Muscle of leg (tissue), 11 donors: ENCODE measurements around the gene PTPRN2. TPM values are rescaled to one million over a fixed set of nuclear protein-coding genes. Genes with fewer than 3 reads are reported as not detected.

Source experiments
- DNase-seq: peaks from one replicate; pipeline ENCODE4 v3.0.0; 2013
- H3K27ac ChIP-seq: one replicate; pipeline ENCODE4 v1.5.1; 2013; ENCODE audit warnings: mild to moderate bottlenecking, low read length, control low read depth
- H3K27me3 ChIP-seq: one replicate; pipeline ENCODE4 v1.6.1; 2013; ENCODE audit warnings: low read length; ENCODE audit not compliant: control insufficient read depth, insufficient read depth
- H3K36me3 ChIP-seq: one replicate; pipeline ENCODE4 v1.6.1; 2013; ENCODE audit warnings: low read length; ENCODE audit not compliant: control insufficient read depth, insufficient read depth
- H3K4me1 ChIP-seq: one replicate; pipeline ENCODE4 v1.6.1; 2013; ENCODE audit warnings: low read length; ENCODE audit not compliant: control insufficient read depth, insufficient read depth
- H3K4me3 ChIP-seq: one replicate; pipeline ENCODE4 v1.5.1; 2013; ENCODE audit warnings: low read length, control low read depth
- H3K9me3 ChIP-seq: replicated peaks from 2 replicates; pipeline ENCODE4 v1.6.1; 2013; ENCODE audit warnings: low read depth, low read length; ENCODE audit not compliant: control insufficient read depth
- WGBS: methylation state at CpG from one replicate; pipeline ENCODE4 v1.1.5; 2013; ENCODE audit warnings: missing lambda C conversion rate; ENCODE audit not compliant: insufficient coverage; 5-methylcytosine and 5-hydroxymethylcytosine counted together
- polyA plus RNA-seq, 8 donors: library from polyadenylated mRNA; unstranded; fragments of 120-200 nt; gene quantifications; one replicate each; pipeline versions ENCODE4 v1.2.1 to v1.2.3, GENCODE V29; 2013; ENCODE audit warnings: inconsistent platforms in 1 of 8, low replicate concordance in 1 of 8; ENCODE audit not compliant: insufficient read length in 8 of 8, insufficient read depth in 1 of 8
- total RNA-seq: library from RNA; stranded (reverse); fragments of 120-200 nt; gene quantifications from one replicate; pipeline ENCODE4 v1.2.4, GENCODE V29; 2013

The PTPRN2 gene
- total and polyA plus RNA-seq, 9 donors, result 1.4 to 2.9 (median 2.3) TPM

- Histone ChIP-seq H3K4me1 (no peaks in the 10 kb centered on the region), H3K36me3 (no peaks in the 10 kb centered on the region), H3K9me3 (peaks cover 11% of the 10 kb centered on the region), H3K27me3 (no peaks in the 10 kb centered on the region), H3K27ac (no peak overlapping the region), H3K4me3 (no peak overlapping the region)
- DNase-seq, result no peak
- WGBS, result 46% methylated on average over 5 of the region's 16 CpGs
Measured at GRCh38 chr7:158328376-158329013, 259.1 kb downstream of the PTPRN2 start.

- no peaks in the 10 kb centered on the region for H3K4me1 ChIP-seq
- DNase-seq, result no peak
- WGBS, result 59% methylated on average over 4 of the region's 5 CpGs
- no peak overlapping the region for H3K4me3 ChIP-seq
- H3K9me3 ChIP-seq, result peaks cover 11% of the 10 kb centered on the region
- no peaks in the 10 kb centered on the region for H3K27me3 ChIP-seq
- no peak overlapping the region for H3K27ac ChIP-seq
- H3K36me3 ChIP-seq, result no peaks in the 10 kb centered on the region
Measured at GRCh38 chr7:158327571-158328180, 259.9 kb downstream of the PTPRN2 start.

DNA sequence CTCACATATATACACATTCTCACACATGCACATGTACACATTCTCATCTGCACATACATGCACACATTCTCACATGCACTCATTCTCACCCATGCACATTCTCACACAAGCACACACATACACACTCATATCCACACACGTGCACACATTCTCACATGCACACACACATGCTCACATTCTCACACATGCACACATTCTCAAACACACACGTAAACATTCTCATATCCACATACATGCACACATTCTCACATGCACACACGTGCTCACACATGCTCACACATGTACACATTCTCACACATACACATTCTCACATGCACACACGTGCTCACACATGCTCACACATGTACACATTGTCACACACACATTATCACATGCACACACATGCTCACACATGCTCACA lies 260.6 kb downstream of the PTPRN2 start:
- 91% methylated on average over 4 of the region's 4 CpGs for WGBS
- Histone ChIP-seq H3K27ac (no peak overlapping the region), H3K4me1 (no peaks in the 10 kb centered on the region), H3K9me3 (peaks cover 9% of the 10 kb centered on the region), H3K36me3 (no peaks in the 10 kb centered on the region), H3K27me3 (no peaks in the 10 kb centered on the region), H3K4me3 (no peak overlapping the region)
- DNase-seq, result no peak

- Histone ChIP-seq H3K9me3 (peaks cover 5% of the 10 kb centered on the region), H3K4me1 (no peaks in the 10 kb centered on the region), H3K27me3 (no peaks in the 10 kb centered on the region), H3K27ac (no peak overlapping the region), H3K36me3 (no peaks in the 10 kb centered on the region), H3K4me3 (no peak overlapping the region)
- DNase-seq, result peak; percentile 13
- WGBS, result 44% methylated on average over 26 of the region's 27 CpGs
Measured at GRCh38 chr7:158325530-158326381, 261.9 kb downstream of the PTPRN2 start.

DNA sequence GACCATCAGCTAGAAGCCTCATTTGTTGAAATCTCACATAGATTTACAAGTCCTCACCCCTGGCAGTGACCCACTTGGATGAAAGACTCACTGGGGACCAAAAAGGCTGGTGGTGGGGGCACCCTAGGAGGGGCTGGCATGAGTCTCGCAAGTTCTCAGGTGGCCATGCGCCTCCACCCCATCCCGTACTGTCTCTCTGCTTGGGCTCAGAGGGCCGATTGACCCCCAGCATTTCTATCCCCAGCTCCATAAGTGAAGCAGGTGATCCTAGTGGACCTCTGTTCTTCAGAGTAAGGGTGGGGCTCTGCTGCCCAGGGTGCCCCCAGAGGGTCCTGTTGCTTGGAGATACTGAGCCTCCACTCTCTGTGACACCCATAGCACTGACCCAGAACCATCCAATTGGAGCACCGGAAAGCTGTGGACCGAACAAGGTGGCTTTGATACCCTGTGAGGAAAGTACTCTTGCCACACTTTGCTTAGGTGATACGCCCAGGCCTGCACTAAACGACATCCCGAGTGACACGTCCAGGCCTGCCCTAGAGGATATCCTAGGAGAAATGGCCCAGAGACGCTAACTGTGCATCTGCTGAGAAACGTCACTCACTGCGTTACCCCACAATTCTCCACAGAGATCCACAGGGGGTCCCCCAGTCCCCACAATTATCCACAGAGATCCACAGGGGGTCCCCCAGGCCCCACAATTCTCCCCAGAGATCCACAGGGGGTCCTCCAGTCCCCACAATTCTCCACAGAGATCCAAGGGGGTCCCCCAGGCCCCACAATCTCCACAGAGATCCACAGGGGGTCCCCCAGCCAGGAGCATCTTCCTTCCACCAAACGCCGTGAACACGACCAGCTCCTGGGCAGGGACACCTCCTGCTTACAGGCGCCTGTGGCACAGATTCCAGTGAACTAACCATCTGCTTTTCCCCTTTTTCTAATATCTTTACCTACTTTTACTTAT lies 262.9 kb downstream of the PTPRN2 start:
- peaks cover 3% of the 10 kb centered on the region for H3K9me3 ChIP-seq
- H3K36me3 ChIP-seq, result no peaks in the 10 kb centered on the region
- no peak overlapping the region for H3K27ac ChIP-seq
- H3K27me3 ChIP-seq, result no peaks in the 10 kb centered on the region
- 82% methylated on average over 12 of the region's 17 CpGs for WGBS
- H3K4me1 ChIP-seq, result no peaks in the 10 kb centered on the region
- H3K4me3 ChIP-seq, result no peak overlapping the region
- no peak for DNase-seq

DNA sequence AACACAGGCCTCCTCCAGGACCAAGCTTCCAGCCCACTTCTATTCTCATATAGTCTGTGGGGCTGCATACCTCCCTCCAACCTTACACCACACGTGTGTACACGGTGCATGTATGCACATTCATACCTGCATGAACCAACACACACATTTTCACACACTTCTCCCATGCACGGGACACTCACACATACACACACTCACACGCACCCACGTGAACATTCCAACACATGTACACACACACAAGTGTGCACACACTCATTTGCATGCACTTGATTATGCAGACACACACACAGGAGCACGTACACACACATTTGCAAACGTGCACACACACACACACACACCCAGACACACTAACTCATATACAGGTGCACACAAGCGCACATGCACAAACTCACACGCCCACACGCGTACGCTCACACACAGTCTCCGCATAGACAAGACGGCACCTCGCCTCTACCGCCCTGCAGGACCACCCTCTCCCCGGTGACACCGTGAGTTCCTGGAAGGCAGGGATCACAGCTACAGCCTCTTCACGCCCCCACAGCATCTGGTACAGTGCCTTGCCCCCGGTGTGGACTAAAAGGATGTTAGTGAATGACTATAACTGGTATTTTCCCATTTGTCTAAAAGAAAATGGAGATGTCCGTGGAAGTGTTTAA lies 263.8 kb downstream of the PTPRN2 start:
- Histone ChIP-seq H3K9me3 (no peaks in the 10 kb centered on the region), H3K27ac (no peak overlapping the region), H3K27me3 (no peaks in the 10 kb centered on the region), H3K4me1 (no peaks in the 10 kb centered on the region), H3K4me3 (no peak overlapping the region), H3K36me3 (no peaks in the 10 kb centered on the region)
- no peak for DNase-seq
- WGBS, result 83% methylated on average over 15 of the region's 21 CpGs

DNA sequence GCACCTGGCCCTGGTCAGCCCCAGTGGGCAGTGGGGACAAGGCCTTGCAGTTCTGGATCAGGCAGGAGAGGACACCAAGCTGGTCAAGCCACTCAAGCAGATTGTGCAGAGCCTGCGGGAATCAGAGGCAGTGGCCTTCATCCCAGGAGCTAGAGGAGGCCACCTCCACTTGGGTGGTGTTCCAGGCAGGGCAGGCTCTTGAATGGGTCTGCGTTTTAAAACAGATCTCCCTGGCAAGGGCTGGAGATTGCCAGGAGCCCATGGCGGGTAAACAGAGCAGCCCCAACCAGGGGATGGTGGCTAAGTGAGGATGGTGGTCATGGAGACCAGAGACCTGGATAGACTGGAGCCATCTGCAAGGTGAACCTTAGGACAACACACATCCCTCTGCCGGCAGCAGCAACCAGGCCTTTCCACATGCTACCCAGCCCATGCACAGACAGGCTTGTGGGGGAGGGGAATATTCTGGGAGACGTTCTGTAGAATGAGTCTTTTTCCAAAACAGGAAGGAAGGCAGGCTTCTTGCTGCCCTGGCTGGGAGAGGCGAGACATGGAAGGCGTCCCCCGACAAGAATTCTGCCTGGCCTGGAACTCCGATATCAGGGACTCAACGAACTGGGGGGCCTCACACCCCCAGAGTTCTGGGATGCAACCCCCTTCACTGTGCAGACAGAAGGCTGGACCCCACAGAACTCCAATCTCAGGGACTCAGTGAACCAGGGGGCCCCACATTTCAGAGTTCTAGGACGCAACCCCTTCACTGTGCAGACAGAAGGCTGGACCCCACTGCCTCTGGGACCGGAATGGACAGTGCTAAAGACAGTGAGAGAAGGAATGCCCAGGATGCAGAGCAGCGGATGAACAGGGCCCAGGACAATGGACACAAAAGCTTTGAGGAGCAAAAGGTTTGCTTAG lies 264.8 kb downstream of the PTPRN2 start:
- H3K9me3 ChIP-seq, result no peaks in the 10 kb centered on the region
- no peak overlapping the region for H3K27ac ChIP-seq
- H3K36me3 ChIP-seq, result no peaks in the 10 kb centered on the region
- WGBS, result 59% methylated on average over 8 of the region's 13 CpGs
- H3K4me1 ChIP-seq, result peaks cover 4% of the 10 kb centered on the region
- H3K4me3 ChIP-seq, result no peak overlapping the region
- DNase-seq, result no peak
- peaks cover 7% of the 10 kb centered on the region for H3K27me3 ChIP-seq

DNA sequence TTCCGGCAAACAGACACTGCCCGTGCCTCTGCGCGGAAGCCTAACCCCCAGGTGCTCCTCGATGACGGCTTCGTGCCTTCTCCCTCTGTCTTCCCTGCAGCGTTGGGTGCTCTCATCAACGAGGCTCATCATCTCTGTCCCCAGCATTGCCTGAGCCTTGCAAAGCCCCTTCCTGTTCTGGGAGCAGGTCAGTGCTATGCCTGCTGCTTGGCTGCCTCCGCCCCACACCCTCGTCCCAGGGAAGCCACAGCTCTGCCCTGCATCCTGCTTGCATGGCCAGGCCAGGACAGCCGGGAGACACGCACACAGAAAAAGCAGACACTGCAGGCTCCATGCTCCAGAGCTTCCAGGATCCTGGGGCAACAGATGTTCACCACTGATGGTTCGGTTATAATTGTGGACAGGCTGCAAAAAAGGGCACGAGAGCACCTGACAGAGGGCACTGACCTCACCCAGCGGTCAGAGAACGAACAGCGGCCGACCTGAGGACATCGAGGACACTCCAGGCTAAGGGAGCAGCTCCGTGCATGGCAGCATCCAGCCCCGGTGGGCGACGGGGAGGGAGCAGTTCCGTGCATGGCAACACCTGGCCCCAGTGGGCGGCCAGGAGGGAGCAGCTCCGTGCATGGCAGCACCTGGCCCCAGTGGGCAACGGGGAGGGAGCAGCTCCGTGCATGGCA lies 265.5 kb downstream of the PTPRN2 start:
- 79% methylated on average over 29 of the region's 29 CpGs for WGBS
- no peaks in the 10 kb centered on the region for H3K9me3 ChIP-seq
- no peak overlapping the region for H3K27ac ChIP-seq
- no peak overlapping the region for H3K4me3 ChIP-seq
- H3K36me3 ChIP-seq, result no peaks in the 10 kb centered on the region
- peaks cover 11% of the 10 kb centered on the region for H3K27me3 ChIP-seq
- H3K4me1 ChIP-seq, result peaks cover 4% of the 10 kb centered on the region
- no peak for DNase-seq
